ENCODE measurements around the gene ODR4. TPM values are rescaled to one million over a fixed set of nuclear protein-coding genes. Genes with fewer than 3 reads are reported as not detected.
"Not testable (repeated sequence)": the region's sequence is repeated elsewhere in the genome, so short reads cannot be mapped to it uniquely, and the experiment has no call there.

The ODR4 gene
- total RNA-seq, 2 donors from 2014 or later: 30.1 to 31.6 TPM

DNA sequence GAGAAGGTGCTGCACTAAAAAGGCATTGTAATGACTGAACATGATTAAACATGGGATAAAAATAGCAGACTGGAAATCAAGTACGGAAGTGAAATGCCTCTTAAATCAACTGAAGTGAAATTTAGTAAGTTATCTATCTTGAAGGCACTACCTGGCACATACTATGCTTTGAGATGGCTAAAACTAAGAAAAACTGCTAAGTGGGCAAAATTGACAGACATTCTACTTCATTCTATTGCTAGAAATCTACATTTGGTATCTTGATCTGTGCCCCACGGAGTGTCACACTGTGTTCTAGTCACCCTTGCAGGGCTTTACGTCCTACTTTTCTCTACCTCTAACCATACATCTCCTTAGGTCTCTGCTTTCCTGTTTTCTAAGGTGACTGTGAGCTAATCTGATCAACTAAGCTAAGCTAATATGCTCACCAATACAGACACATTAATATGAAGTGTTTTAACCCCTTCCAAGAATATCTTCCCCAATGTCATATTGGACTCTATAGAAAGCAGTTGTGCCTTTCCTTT lies 81.2 kb downstream of the ODR4 start:
- 71% methylated on average over 3 of the region's 3 CpGs for WGBS
- H3K4me1 ChIP-seq (replicated peaks): no peaks in the 10 kb centered on the region
- DNase-seq (ENCODE audit: low spot score): no peak
- H3K27ac ChIP-seq: no peak overlapping the region
- no peaks in the 10 kb centered on the region for H3K36me3 ChIP-seq
- no peaks in the 10 kb centered on the region for H3K9me3 ChIP-seq
- TF ChIP-seq POLR2AphosphoS5 (IDR thresholded peaks at IDR 0.05) (no peak), POLR2A (IDR thresholded peaks at IDR 0.05) (no peak)
- TF ChIP-seq, protein P1, sequence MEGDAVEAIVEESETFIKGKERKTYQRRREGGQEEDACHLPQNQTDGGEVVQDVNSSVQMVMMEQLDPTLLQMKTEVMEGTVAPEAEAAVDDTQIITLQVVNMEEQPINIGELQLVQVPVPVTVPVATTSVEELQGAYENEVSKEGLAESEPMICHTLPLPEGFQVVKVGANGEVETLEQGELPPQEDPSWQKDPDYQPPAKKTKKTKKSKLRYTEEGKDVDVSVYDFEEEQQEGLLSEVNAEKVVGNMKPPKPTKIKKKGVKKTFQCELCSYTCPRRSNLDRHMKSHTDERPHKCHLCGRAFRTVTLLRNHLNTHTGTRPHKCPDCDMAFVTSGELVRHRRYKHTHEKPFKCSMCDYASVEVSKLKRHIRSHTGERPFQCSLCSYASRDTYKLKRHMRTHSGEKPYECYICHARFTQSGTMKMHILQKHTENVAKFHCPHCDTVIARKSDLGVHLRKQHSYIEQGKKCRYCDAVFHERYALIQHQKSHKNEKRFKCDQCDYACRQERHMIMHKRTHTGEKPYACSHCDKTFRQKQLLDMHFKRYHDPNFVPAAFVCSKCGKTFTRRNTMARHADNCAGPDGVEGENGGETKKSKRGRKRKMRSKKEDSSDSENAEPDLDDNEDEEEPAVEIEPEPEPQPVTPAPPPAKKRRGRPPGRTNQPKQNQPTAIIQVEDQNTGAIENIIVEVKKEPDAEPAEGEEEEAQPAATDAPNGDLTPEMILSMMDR (IDR thresholded peaks at IDR 0.05): no peak
- H3K27me3 ChIP-seq (replicated peaks; ENCODE audit: insufficient read depth): no peaks in the 10 kb centered on the region
- no peak overlapping the region for H3K4me3 ChIP-seq
- intact Hi-C loops (cut with DNase I): no loop called here

DNA sequence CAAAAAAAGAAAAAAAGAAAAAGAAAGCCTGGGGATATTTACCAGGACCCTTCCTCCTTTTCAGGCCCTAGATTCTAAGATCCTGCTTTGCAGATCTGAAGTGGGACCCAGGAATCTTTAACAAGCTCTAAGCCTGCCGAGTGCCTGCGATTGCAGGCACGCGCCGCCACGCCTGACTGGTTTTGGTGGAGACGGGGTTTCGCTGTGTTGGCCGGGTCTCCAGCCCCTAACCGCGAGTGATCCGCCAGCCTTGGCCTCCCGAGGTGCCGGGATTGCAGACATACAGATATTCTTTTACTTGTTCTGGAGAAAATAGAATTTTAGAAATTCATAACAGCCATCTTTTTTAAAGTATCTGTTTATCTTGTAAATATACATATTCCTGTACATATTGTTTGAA lies 83.5 kb downstream of the ODR4 start:
- WGBS: 95% methylated on average over 14 of the region's 14 CpGs
- H3K4me1 ChIP-seq (replicated peaks); H3K9me3 ChIP-seq; H3K36me3 ChIP-seq; H3K27ac ChIP-seq; intact Hi-C loops (cut with DNase I); H3K27me3 ChIP-seq (replicated peaks; ENCODE audit: insufficient read depth); DNase-seq (ENCODE audit: low spot score); H3K4me3 ChIP-seq: not testable (repeated sequence)

- TF ChIP-seq POLR2AphosphoS5 (IDR thresholded peaks at IDR 0.05) (no peak), POLR2A (IDR thresholded peaks at IDR 0.05) (no peak)
- TF ChIP-seq, protein P1 (IDR thresholded peaks at IDR 0.05): no peak
- Histone ChIP-seq H3K36me3 (no peaks in the 10 kb centered on the region), H3K9me3 (no peaks in the 10 kb centered on the region), H3K27me3 (replicated peaks; ENCODE audit: insufficient read depth) (no peaks in the 10 kb centered on the region), H3K4me3 (no peak within 1 kb of the TSS), H3K27ac (no peak within 1 kb of the TSS), H3K4me1 (replicated peaks) (no peaks in the 10 kb centered on the region)
- intact Hi-C loops (cut with DNase I): no loop called here
- WGBS: 90% methylated on average over 2 of the region's 2 CpGs
- no peak for DNase-seq (ENCODE audit: low spot score)
Observed at GRCh38 chr1:186461014-186461413, 85.4 kb downstream of the ODR4 start, which contains the start of gene PDC. PDC (minus strand) TSS chr1:186461114; CDS start chr1:186449459, 11,655 bp downstream.

- WGBS: 66% methylated on average over 5 of the region's 5 CpGs
- Histone ChIP-seq H3K27me3 (replicated peaks; ENCODE audit: insufficient read depth) (no peaks in the 10 kb centered on the region), H3K27ac (no peak overlapping the region), H3K4me3 (no peak overlapping the region), H3K9me3 (no peaks in the 10 kb centered on the region), H3K36me3 (no peaks in the 10 kb centered on the region), H3K4me1 (replicated peaks) (no peaks in the 10 kb centered on the region)
- no peak for TF ChIP-seq POLR2AphosphoS5 (IDR thresholded peaks at IDR 0.05)
- TF ChIP-seq POLR2A (IDR thresholded peaks at IDR 0.05): no peak
- TF ChIP-seq, protein P1 (IDR thresholded peaks at IDR 0.05): no peak
- no peak for DNase-seq (ENCODE audit: low spot score)
- intact Hi-C loops (cut with DNase I): no loop called here
Observed at GRCh38 chr1:186463511-186463910, 87.9 kb downstream of the ODR4 start.

- no peak for DNase-seq (ENCODE audit: low spot score)
- Histone ChIP-seq H3K4me3 (no peak overlapping the region), H3K4me1 (replicated peaks) (no peaks in the 10 kb centered on the region), H3K27ac (no peak overlapping the region), H3K9me3 (no peaks in the 10 kb centered on the region), H3K36me3 (no peaks in the 10 kb centered on the region), H3K27me3 (replicated peaks; ENCODE audit: insufficient read depth) (no peaks in the 10 kb centered on the region)
- intact Hi-C loops (cut with DNase I): no loop called here
- no peak for TF ChIP-seq POLR2AphosphoS5 (IDR thresholded peaks at IDR 0.05)
- TF ChIP-seq, protein P1 (IDR thresholded peaks at IDR 0.05): no peak
- TF ChIP-seq POLR2A (IDR thresholded peaks at IDR 0.05): no peak
- WGBS: 92% methylated on average over 3 of the region's 3 CpGs
Observed at GRCh38 chr1:186463926-186464325, 88.3 kb downstream of the ODR4 start.

- H3K4me3 ChIP-seq; H3K27ac ChIP-seq; H3K27me3 ChIP-seq (replicated peaks; ENCODE audit: insufficient read depth); H3K36me3 ChIP-seq; intact Hi-C loops (cut with DNase I); H3K9me3 ChIP-seq; DNase-seq (ENCODE audit: low spot score); H3K4me1 ChIP-seq (replicated peaks): not testable (repeated sequence)
Observed at GRCh38 chr1:186465491-186465890, 89.9 kb downstream of the ODR4 start.
